Epidermal melanocyte (primary cell): ENCODE data around the gene AMACR.

Experiments
- DNase-seq: peaks from one replicate; pipeline ENCODE4 v3.0.0; 2011; ENCODE audit warnings: low spot score; ENCODE audit not compliant: insufficient read length

AMACR gene

GRCh38 chr5:34007621-34008600 lies at the start of gene AMACR:
AMACR (minus strand) TSS chr5:34008050; CDS start chr5:34008019, 31 bp downstream.
- peak; percentile 90 for DNase-seq

- DNase-seq = no peak
Measured at GRCh38 chr5:34057569-34057968, 49.7 kb upstream of the AMACR start.

- no peak for DNase-seq
Measured at GRCh38 chr5:34057118-34057517, 49.3 kb upstream of the AMACR start.

- no peak for DNase-seq
Measured at GRCh38 chr5:34055667-34056066, 47.8 kb upstream of the AMACR start.

- no peak for DNase-seq
Measured at GRCh38 chr5:34054400-34054729, 46.5 kb upstream of the AMACR start.

GRCh38 chr5:34053571-34054399 lies 45.9 kb upstream of the AMACR start:
- DNase-seq = peak; percentile 30

- peak; percentile 64 for DNase-seq
Measured at GRCh38 chr5:34053133-34053532, 45.3 kb upstream of the AMACR start.

GRCh38 chr5:34051374-34051980 lies 43.6 kb upstream of the AMACR start:
- DNase-seq = no peak

GRCh38 chr5:34047774-34048572 lies 40.1 kb upstream of the AMACR start:
- DNase-seq = no peak

GRCh38 chr5:34047143-34047542 lies 39.3 kb upstream of the AMACR start:
- no peak for DNase-seq

- no peak for DNase-seq
Measured at GRCh38 chr5:34045996-34046395, 38.1 kb upstream of the AMACR start.

- no peak for DNase-seq
Measured at GRCh38 chr5:34045023-34045422, 37.2 kb upstream of the AMACR start.

GRCh38 chr5:34043099-34043876 lies 35.4 kb upstream of the AMACR start, which contains the start of gene C1QTNF3:
C1QTNF3 (minus strand) TSS chr5:34043213; CDS start chr5:34043125, 88 bp downstream.
- DNase-seq = no peak

GRCh38 chr5:34042321-34042720 lies 34.5 kb upstream of the AMACR start:
- DNase-seq = no peak

GRCh38 chr5:34041247-34041972 lies 33.6 kb upstream of the AMACR start:
- DNase-seq = no peak

GRCh38 chr5:34040472-34040871 lies 32.6 kb upstream of the AMACR start:
- no peak for DNase-seq

GRCh38 chr5:34039398-34040157 lies 31.7 kb upstream of the AMACR start:
- DNase-seq = no peak

- no peak for DNase-seq
Measured at GRCh38 chr5:34038838-34039237, 31.0 kb upstream of the AMACR start.

- DNase-seq = no peak
Measured at GRCh38 chr5:34038390-34038789, 30.5 kb upstream of the AMACR start.
